ENCODE data around the gene RBM5.
"Not testable (repeated sequence)": the region's sequence is repeated elsewhere in the genome, so short reads cannot be mapped to it uniquely, and the experiment has no call there.

RBM5 gene

GRCh38 chr3:50088725-50089608 lies at the start of gene RBM5:
RBM5 (plus strand) TSS chr3:50088919; CDS start chr3:50090435, 1,516 bp downstream.
- peak; percentile 92 for DNase-seq

- no peak for DNase-seq
Observed at GRCh38 chr3:50044976-50045375, 43.7 kb upstream of the RBM5 start.

- no peak for DNase-seq
Observed at GRCh38 chr3:50047426-50047825, 41.3 kb upstream of the RBM5 start.

- DNase-seq, result no peak
Observed at GRCh38 chr3:50050361-50050760, 38.4 kb upstream of the RBM5 start.

GRCh38 chr3:50057756-50058155 lies 31.0 kb upstream of the RBM5 start:
- DNase-seq, result no peak

- DNase-seq, result no peak
Observed at GRCh38 chr3:50068134-50068533, 20.6 kb upstream of the RBM5 start.

- DNase-seq, result no peak
Observed at GRCh38 chr3:50078091-50078490, 10.6 kb upstream of the RBM5 start.

- DNase-seq, result no peak
Observed at GRCh38 chr3:50078622-50079021, 10.1 kb upstream of the RBM5 start.

- not testable (repeated sequence) for DNase-seq
Observed at GRCh38 chr3:50084951-50085350, 3.8 kb upstream of the RBM5 start.

- DNase-seq, result no peak
Observed at GRCh38 chr3:50089609-50089945, 858 bp downstream of the RBM5 start.

GRCh38 chr3:50090984-50091383 lies 2.3 kb downstream of the RBM5 start:
- no peak for DNase-seq

- no peak for DNase-seq
Observed at GRCh38 chr3:50095352-50095998, 6.8 kb downstream of the RBM5 start.

GRCh38 chr3:50100386-50100785 lies 11.7 kb downstream of the RBM5 start:
- no peak for DNase-seq

- DNase-seq, result no peak
Observed at GRCh38 chr3:50100956-50101845, 12.5 kb downstream of the RBM5 start.

- DNase-seq, result no peak
Observed at GRCh38 chr3:50102558-50102957, 13.8 kb downstream of the RBM5 start.

- DNase-seq, result no peak
Observed at GRCh38 chr3:50111757-50112156, 23.0 kb downstream of the RBM5 start.

- DNase-seq, result no peak
Observed at GRCh38 chr3:50112462-50112861, 23.7 kb downstream of the RBM5 start.

- DNase-seq, result no peak
Observed at GRCh38 chr3:50117120-50117519, 28.4 kb downstream of the RBM5 start.

GRCh38 chr3:50118237-50118636 lies 29.5 kb downstream of the RBM5 start:
- no peak for DNase-seq

GRCh38 chr3:50119786-50120185 lies 31.1 kb downstream of the RBM5 start:
- DNase-seq, result no peak

GRCh38 chr3:50120364-50121071 lies 31.8 kb downstream of the RBM5 start:
- DNase-seq, result no peak

Data from CD4-positive, alpha-beta T cell treated with Interleukin-10 for 1 hour (primary cell).